ENCODE results near the gene ACTL7B.
"Not testable (repeated sequence)": the region's sequence is repeated elsewhere in the genome, so short reads cannot be mapped to it uniquely, and the experiment has no call there.

Gene ACTL7B

GRCh38 chr9:108854641-108855528 is 901 bp downstream of the ACTL7B start:
- TF ChIP-seq CTCF (IDR thresholded peaks at IDR 0.05; ENCODE audit: insufficient read depth, low read depth, low read length, missing control alignments), result no peak
- H3K4me3 ChIP-seq (ENCODE audit: low read length), result no peak overlapping the region
- no peak for DNase-seq (ENCODE audit: low read depth)

DNA sequence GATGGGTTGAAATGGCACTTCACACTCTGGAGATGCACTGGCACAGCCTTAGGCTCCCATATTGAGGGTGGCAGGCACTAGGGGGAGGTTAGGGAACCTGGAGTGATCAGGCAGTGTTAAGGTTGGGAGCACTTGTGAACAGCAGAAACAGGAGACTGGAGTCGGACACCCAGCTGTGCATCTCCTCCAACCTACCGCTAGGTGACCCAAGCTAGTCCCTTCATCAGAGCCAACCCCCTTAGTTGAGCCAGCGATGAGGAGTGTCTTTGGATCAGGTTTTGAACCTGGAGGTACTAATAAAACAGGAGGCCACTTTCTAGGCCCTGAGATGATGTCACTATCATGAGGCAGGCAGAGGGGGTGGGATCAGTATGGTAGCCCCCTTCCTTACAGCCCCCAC is 1.7 kb downstream of the ACTL7B start:
- no peak for DNase-seq (ENCODE audit: low read depth)
- no peak for TF ChIP-seq CTCF (IDR thresholded peaks at IDR 0.05; ENCODE audit: insufficient read depth, low read depth, low read length, missing control alignments)
- no peak overlapping the region for H3K4me3 ChIP-seq (ENCODE audit: low read length)

- no peak for DNase-seq (ENCODE audit: low read depth)
- no peak for TF ChIP-seq CTCF (IDR thresholded peaks at IDR 0.05; ENCODE audit: insufficient read depth, low read depth, low read length, missing control alignments)
These were observed 3.7 kb downstream of the ACTL7B start for GRCh38 chr9:108852079-108852478.

GRCh38 chr9:108851138-108851537 is 4.6 kb downstream of the ACTL7B start:
- DNase-seq (ENCODE audit: low read depth), result no peak
- H3K4me3 ChIP-seq (ENCODE audit: low read length), result no peak overlapping the region
- TF ChIP-seq CTCF (IDR thresholded peaks at IDR 0.05; ENCODE audit: insufficient read depth, low read depth, low read length, missing control alignments), result no peak

More at GRCh38 chr9:108852079-108852478, 3.7 kb downstream of the ACTL7B start:
- H3K4me3 ChIP-seq (ENCODE audit: low read length), result no peak overlapping the region

- peak; percentile 69 for TF ChIP-seq CTCF (IDR thresholded peaks at IDR 0.05; ENCODE audit: insufficient read depth, low read depth, low read length, missing control alignments)
- H3K4me3 ChIP-seq (ENCODE audit: low read length), result no peak overlapping the region
- peak; percentile 69 for DNase-seq (ENCODE audit: low read depth)
These were observed 5.4 kb downstream of the ACTL7B start for GRCh38 chr9:108850293-108850897.

GRCh38 chr9:108848296-108848695 is 7.5 kb downstream of the ACTL7B start:
- H3K4me3 ChIP-seq (ENCODE audit: low read length); DNase-seq (ENCODE audit: low read depth): not testable (repeated sequence)

- DNase-seq (ENCODE audit: low read depth), result no peak
- H3K4me3 ChIP-seq (ENCODE audit: low read length), result no peak overlapping the region
- no peak for TF ChIP-seq CTCF (IDR thresholded peaks at IDR 0.05; ENCODE audit: insufficient read depth, low read depth, low read length, missing control alignments)
These were observed 9.8 kb downstream of the ACTL7B start for GRCh38 chr9:108845947-108846346.
